ENCODE results near the gene RIMS4.

Gene RIMS4

DNA sequence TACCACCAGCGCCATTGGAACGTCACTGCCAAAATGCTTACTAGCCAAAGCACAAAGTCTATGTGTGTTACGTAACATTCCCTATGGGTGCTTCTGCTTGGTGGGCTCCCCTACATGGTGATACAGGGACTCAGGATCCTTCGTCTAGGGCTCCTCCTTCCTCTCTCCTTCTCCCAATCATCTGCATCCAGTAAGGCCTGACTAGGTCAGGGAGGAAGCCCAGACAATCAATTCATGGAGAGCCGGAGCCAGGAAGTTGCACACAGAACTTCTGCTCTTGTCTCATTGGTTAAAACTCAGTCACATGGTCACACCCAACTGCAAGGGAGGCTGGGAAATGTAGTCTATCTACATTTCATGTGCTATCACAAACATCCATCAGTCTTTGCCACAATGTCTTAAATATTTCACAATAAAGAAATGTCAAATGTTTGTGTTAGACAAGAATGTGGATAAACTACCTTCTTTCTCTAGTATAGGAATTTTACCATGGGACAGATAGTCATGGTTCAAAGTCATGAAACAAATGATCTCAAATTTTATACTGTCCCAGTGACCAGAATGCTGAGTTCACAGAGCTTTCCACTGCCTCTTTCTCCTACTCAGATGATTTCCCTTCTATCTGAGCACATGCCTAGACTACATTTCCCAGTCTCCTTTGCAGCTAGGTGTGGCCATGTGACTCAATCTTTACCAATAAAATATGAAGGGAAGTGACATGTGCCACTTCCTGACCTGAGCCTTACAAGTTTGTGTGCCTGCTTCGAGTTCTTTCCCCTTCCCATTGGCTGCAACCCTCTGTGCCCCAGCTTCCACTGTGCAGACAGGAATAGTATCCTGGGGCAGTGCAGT is 74.0 kb downstream of the RIMS4 start:
- DNase-seq, result peak; percentile 96

DNA sequence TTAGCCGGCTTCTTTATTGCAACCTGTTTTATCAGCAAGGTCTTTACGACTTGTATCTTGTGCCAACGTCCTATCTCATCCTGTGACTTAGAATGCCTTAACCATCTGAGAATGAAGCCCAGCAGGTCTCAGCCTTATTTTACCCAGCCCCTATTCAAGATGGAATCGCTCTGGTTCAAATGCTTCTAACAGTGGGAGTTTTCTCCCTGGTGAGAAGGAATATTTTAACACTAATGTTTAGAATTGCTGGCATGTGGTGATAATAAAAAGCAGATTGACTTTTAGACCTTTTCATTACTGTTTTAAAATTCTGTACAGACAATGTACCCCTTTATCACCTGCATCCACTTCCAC is 74.6 kb downstream of the RIMS4 start:
- DNase-seq, result no peak

DNA sequence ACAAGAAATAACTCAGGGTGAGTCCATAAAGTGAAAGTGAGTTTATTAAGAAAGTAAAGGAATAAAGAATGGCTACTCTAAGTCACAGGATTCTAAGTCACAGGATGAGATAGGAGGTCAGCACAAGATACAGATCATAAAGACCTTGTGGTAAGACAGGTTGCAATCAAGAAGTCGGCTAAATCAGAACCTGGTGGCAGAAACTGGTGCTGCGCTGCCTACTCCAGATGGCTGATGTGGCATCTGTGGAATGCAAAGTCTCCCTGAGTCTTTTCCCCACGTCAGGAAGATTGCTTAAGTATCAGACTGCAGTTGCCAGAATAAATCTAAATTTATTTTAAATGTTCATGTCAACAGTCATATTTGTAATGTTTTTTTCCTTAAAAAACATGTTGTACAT is 75.4 kb downstream of the RIMS4 start:
- DNase-seq, result no peak

DNA sequence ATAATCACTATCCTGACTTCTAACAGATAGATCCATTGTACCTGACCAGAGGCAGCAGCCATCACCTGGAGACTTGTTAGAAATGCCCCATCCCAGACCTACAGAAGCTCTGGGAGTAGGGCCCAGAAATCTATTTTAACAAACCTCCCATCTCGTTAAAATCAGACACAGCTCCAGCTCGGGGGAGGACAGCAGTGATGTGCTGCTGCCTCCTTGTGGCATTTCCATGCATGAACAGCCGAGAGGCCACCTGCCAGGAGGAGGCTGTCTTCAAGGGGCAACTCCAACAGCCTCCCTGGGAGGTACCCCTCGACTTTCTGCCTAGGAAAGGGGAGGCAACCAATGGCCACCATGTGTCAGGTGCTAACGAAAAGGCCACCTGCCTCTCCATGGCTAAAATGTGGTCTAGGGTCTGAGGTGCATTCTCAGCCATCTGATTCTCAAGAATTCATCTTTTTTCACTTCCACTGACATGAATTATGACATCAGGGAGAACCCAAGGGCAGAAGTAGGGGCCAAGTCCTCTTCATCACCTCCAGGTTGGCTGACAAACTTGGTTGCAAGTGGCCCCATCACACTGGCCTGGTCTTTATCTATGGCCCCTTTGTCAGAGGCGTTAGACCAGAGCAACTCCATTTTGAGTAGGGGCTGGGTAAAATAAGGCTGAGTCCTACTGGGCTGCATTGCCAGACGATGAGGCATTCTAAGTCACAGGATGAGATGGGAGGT is 76.8 kb downstream of the RIMS4 start:
- peak; percentile 58 for DNase-seq

DNA sequence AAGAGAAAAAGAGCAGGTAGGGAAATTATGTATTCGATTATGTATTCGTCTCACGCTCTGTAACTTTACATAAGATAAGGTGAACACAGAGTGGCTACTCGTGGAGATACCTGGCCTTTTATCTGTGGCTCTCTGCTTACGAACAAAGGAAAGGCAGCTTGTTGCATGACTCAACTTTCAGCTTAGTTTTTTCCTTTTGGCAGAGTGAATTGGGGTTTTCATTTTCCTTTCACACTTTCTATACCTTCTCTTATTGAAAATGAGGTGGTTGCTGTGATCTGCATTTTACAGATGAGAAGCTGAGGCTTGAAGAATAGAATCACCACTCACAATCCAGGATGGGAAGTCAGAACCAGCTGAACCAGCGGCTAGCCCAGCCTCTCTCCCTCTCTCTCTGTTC is 78.0 kb downstream of the RIMS4 start:
- no peak for DNase-seq

DNA sequence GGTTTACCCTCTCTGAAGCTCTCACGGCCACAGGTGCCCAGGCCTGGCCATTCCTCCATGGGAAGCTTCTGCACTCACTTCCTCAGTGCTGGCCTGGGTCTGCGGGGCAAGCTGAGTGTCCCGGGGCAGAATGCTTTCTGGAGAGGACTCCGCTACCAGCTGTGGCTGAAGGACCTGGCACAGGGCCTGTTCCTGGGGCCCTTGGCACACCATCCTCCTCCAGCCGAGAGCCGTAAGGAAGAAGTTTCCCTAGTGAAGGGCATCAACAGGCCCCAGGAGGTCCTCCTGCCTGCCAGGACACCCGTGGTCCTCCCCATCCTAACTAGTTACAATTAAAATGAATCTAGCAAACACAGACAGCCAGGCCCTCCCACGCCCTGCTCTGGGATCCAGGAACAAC is 78.7 kb downstream of the RIMS4 start:
- no peak for DNase-seq

DNA sequence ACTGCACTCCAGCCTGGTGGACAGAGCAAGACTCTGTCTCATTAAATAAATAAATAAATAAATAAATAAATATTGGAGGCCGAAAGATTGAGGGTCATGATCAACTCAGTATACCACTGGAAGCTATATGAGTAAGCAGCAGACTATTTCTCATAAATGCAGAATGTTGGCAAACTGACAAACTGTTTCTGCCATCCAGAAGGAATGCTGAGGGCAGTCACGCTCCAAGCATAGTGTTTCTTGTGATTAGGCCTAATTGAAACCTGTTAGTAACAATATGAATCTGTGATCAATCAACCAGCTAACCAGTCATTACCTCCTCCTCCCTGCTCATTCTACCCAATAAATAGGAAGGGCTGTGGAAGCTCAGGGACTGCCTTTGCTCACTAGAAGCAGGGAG is 79.9 kb downstream of the RIMS4 start:
- no peak for DNase-seq

DNA sequence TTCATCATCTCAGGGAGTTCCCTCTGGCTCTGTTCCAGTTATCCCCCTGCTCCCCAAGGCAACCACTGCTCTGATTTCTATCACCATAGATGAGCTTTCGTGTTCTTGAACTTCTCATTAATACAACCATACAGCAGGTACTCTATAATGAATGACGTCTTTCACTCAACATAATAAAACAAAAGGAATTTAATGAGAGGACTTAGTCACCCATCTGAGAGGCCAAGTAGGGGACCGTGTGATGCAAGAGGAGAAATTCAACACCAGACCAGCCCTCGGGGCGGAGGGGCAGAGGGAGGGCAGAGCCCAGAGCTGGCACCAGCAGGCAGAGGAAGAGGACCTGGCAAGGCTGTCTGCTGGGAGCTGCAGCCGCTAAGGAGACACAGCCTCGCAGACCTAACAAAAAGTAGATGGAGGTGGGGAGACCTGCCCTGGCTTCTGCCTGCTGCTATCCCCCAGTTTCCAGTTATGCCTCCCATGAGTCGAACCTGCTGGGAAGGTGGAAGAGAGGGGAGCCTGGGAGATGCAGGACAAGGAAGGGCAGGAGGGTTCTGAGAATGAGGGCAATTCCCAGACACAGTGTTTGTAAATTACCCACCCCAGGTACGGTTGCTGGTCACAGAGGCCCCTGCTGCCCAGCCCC is 81.4 kb downstream of the RIMS4 start:
- DNase-seq, result peak; percentile 97

DNA sequence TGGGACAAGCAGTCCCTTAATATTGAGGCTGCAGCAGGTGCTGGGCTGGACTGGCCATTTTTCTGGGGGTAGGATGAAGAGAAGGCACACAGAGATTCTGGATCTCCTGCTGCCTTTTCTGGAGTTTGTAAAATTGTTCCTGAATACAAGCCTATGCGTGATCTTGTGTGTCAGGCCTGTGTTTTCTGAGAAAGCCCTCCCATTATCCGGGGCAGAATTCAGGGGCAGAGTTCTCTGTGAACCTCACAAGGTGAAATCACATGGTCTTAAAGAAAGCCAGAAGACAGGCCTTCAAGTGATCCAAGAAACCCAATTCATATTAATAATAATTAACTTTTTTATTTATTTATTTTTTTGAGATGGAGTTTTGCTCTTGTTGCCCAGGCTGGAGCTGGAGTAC is 82.7 kb downstream of the RIMS4 start:
- DNase-seq, result no peak

DNA sequence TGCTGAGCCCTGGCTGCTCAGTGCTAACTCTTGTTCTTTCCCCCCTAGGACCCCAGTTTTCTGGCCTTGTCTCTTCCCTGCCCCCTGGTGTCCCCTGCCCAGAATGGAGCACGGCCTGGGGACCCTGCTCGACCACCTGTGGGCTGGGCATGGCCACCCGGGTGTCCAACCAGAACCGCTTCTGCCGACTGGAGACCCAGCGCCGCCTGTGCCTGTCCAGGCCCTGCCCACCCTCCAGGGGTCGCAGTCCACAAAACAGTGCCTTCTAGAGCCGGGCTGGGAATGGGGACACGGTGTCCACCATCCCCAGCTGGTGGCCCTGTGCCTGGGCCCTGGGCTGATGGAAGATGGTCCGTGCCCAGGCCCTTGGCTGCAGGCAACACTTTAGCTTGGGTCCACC is 83.3 kb downstream of the RIMS4 start:
- no peak for DNase-seq

DNA sequence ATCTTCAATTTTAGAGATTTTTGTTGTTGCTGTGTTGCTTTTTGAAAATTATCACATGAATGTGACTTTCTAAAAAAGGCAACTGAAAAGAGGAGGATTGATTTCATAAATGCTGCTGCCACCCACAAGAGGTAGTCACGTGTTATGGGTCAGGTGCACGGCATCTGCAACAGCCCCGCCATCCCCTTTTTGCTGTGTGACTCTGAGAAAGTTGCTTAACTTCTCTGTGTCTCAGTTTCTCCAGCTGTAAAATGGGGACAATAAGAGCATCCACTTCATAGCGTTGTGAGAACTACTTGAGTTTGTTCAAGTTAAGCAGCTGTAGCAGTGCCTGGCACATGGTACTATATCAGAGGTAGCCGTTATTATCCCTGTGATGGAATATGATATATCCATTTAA is 84.5 kb downstream of the RIMS4 start:
- DNase-seq, result no peak

DNA sequence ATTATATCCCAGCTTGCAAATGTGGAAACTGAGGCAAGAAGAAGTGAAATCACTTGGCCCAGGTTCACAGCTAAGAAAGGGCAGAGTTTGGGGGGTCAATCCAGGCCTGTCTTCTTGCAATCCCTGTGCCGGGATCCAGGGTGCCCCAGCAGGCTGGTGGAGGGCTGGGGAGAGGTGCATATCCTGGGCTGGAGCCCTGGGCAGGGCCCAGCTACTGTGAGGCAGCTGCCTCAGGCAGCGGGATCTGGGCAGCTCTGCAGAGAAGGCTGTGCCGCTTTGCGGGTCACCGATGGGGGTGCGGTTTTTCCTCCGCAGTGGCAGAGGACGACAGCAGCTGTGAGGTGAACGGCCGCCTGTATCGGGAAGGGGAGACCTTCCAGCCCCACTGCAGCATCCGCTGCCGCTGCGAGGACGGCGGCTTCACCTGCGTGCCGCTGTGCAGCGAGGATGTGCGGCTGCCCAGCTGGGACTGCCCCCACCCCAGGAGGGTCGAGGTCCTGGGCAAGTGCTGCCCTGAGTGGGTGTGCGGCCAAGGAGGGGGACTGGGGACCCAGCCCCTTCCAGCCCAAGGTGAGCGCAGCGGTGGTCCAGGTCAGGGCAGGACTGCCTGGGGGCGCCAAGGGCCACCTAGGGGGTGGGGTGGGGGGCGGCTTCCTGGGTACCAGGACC is 85.8 kb downstream of the RIMS4 start:
- DNase-seq, result no peak

DNA sequence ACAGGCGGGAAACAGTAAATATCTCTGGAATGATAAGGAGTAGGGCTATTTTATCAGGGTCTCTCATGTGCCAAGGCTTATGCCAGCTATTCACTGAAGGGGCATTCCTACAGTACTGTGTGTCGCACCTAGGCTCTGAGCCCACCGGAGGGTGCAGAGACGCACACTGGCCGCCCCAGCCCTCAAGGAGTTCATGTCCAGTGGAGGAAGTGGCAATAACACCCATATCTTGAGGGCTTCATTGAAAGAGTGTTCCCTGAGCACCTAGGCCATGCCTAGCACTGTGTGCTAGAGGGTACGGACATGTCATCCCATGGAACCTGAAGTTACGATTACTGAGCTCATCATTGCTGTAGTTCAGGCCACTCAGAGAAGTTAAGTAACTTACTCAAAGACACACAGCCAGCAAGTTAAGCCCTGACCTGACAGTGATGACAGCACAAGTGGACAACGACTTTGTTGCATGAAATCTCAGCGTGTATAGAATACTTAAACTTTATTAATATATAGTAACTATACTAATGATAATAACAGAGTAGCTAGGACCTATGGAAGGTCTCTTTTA is 86.5 kb downstream of the RIMS4 start:
- no peak for DNase-seq

DNA sequence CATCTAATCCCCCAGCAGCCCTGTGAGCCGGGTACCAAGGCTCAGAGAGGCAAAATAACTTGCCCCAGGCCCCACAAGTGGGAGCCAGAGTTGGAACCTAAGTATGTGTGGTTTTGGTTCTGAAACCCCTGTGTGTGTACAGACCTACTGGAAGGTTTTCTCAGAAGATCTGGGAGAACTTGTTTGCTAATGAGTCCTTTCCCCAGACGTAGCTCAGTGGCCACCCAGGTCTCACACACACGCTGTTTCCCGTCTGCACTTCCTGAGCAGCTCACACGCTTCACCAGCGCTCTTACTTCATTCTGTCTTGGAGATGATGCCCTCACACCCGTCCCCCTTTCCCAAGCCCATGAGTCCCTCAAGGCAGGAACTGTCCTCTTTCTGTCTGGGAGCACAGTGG is 87.0 kb downstream of the RIMS4 start:
- no peak for DNase-seq

DNA sequence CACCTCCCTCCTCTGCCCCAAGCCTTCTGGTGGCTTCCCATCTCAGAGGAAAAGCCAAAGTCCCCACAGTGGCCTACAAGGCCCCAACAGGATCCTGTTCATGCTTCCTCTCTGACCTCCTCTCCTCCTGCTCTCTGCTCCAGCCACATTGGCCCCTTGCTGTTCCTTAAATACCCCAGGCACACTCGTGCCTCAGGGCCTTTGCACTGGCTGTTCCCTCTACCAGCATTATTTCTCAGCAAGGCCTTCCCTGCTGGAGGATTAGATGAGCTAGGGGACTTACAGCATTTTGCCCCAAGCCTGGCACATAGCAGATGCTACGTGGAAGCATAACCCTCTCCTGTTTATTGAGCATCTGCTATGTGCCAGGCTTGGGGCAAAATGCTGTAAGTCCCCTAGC is 87.4 kb downstream of the RIMS4 start:
- no peak for DNase-seq

DNA sequence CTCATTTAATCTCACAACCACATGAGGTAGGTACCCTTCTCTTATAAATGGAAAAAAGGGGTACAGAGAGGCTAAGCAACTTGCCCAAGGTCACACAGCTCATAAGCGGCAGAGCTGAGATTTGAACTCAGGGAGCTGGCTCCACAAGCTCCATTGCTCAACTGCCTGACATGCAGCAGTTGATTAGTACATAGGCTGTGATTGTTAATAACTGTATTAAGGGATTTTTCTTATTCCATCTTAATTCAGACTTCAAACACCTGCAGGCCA is 88.6 kb downstream of the RIMS4 start:
- DNase-seq, result no peak

DNA sequence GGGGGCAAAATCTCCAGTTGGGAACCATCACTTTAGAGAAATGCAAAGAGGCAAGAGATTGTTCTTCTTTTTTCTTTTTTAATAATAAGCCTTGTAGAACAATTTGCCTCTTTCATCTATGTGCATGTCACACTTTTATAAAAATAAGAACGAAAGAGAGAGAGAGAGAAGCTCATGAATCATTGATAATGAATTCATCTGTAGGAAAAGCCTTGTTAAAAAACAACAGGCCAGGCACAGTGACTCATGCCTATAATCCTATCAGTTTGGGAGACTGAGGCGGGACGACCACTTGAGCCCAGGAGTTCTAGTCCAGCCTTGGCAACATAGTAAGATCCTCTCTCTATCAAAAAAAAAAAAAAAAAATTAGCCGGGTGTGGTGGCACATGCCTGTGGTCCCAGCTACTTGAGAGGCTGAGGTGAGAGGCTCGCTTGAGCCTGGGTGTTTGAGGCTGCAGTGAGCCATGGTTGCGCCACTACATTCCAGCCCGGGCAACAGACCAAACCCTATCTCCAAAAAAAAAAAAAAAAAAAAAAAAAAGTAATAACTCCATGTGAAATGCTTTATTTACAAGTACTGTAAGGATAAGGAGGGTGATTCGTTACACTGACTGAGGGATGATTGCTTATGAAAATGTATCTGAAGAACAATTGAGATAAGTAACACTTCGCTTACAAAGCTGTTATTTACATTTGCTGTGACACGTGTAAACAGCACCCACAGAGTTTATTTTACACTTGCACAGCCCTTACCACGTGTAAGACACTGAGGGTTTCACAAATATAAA is 89.2 kb downstream of the RIMS4 start:
- no peak for DNase-seq

DNA sequence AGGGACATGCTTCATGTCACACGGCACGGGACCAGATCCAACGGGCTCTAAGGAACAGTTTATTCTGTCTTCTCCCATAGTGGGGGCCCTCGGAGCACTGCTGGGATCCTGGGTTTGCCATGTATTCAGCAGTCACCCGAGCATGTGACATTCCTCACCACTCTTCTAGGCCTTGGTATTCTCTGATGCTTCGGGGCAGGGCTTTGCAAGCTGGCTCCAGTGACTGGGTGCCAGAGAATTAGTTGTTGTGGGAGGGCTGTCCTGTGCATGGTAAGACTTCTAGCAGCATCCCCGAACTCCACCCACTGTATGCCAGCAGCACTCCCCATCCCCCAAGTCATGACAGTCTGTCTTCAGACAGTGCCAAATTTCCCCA is 89.7 kb downstream of the RIMS4 start:
- peak; percentile 50 for DNase-seq

DNA sequence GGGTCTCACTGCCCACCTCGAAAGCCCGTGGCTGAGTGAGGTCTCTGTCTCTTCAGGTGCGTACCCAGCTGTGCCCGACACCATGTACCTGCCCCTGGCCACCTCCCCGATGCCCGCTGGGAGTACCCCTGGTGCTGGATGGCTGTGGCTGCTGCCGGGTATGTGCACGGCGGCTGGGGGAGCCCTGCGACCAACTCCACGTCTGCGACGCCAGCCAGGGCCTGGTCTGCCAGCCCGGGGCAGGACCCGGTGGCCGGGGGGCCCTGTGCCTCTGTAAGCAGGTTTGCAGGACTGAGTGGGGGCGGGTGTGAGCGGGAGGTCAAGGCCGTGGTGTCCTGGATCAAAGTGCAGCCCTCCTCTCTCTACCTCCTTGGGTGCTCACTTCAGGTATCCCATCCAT is 90.5 kb downstream of the RIMS4 start:
- DNase-seq, result no peak

DNA sequence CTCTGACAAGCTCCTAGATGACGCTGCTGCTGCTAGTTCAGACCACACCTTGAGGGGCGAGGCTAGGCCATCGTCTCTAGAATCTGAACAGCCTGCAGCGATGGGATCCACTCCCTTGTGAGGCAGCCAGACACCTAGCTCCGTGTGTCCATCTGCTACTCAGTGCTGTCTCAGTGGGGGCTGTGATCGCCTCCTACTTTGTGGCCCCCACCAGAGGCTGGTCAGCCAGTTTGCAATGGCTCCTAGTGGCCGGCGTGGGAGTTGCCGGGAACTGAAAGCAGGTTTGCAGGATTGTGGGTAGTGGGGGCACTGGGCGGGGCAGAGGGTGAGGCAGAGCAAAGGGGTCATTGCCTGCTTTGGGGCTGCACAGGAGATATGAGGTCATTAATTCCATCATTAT is 92.4 kb downstream of the RIMS4 start:
- no peak for DNase-seq

DNA sequence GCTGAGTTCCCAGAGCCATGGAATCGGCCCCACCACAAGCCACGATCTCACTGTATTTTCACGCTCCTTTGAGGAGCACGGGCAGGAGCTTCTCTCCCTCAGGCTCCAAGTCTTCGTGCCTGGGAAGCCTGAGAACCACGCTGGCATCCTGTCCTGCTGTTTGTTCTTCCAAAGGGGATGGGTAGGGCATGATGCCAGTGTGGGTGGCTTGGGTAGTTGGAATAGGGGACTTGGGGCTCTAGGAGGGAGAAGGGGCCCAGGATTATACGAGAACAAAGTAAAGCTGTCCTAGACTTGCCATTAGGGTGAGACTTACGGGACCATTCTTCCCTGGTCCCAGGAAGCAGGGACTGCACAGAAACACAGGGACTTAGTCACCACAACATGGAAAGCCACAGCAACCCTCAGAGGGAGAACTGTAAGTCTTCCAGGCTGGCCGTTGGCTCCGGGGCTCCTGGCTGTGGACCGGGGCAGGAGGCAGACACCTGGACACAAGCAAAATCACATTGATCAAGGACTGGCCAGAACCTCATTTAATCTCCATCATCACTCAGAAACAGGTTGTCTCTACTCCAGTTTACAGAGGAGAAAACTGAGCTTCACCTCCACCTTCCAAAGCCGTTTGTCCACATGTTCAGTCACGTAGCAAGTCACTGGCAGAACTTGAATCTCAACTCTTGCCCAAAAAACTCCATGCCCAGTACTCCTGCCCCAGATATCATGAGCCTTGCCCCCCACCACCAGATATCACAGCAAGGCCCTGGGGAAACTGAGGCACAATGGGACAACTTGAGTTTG is 93.8 kb downstream of the RIMS4 start:
- no peak for DNase-seq
